Keratinocyte (primary cell): ENCODE data around the gene PMPCB. TPM values are rescaled to one million over a fixed set of nuclear protein-coding genes. Genes with fewer than 3 reads are reported as not detected.

Experiments
- DNase-seq: peaks from one replicate; pipeline ENCODE4 v3.0.0-alpha.2; 2011; ENCODE audit warnings: low read depth, missing footprints, low spot score
- FAIRE-seq: peaks from 2 replicates; lab custom pipeline; 2011; peaks lifted over from hg19 to GRCh38; lab: Jason Lieb, UNC
- H2AFZ ChIP-seq: 2 replicates; pipeline ENCODE4 v1.6.0; 2012; ENCODE audit warnings: low read length, control low read depth, inconsistent platforms; ENCODE audit not compliant: control insufficient read depth
- H3K27ac ChIP-seq: 2 replicates; pipeline ENCODE4 v1.5.1; 2011; ENCODE audit warnings: low read length; ENCODE audit not compliant: control insufficient read depth, insufficient read depth
- H3K27me3 ChIP-seq: 3 replicates; pipeline ENCODE4 v1.6.0; 2011; ENCODE audit warnings: low read length; ENCODE audit not compliant: control insufficient read depth, insufficient read depth; ENCODE audit errors: extremely low read depth
- H3K36me3 ChIP-seq, 2 experiments: 2 replicates in 1 of 2; 3 replicates in 1 of 2; pipeline ENCODE4 v1.5.1; 2011; ENCODE audit warnings: low read length in 2 of 2, mild to moderate bottlenecking in 1 of 2; ENCODE audit not compliant: control insufficient read depth in 2 of 2, insufficient read depth in 2 of 2; ENCODE audit errors: extremely low read depth in 1 of 2
- H3K4me1 ChIP-seq: 3 replicates; pipeline ENCODE4 v1.5.1; 2011; ENCODE audit warnings: low read length; ENCODE audit not compliant: control insufficient read depth, insufficient read depth; ENCODE audit errors: extremely low read depth
- H3K4me2 ChIP-seq: 3 replicates; pipeline ENCODE4 v1.6.0; 2011; ENCODE audit warnings: low read depth, low read length; ENCODE audit not compliant: control insufficient read depth, insufficient read depth; ENCODE audit errors: extremely low read depth
- H3K4me3 ChIP-seq, 3 experiments: fragments of 200-600 bp in 1 of 3; sonication (generic) in 1 of 3; 2 replicates in 2 of 3; 3 replicates in 1 of 3; pipeline ENCODE4 v1.5.1; 2011 to 2016; ENCODE audit warnings: low read length in 3 of 3, mild to moderate bottlenecking in 3 of 3, control low read depth in 2 of 3, inconsistent platforms in 1 of 3, low read depth in 1 of 3, mixed read lengths in 1 of 3, mixed run types in 1 of 3, moderate library complexity in 1 of 3; ENCODE audit not compliant: control insufficient read depth in 2 of 3, insufficient read depth in 2 of 3; ENCODE audit errors: extremely low read depth in 1 of 3
- H3K79me2 ChIP-seq: 2 replicates; pipeline ENCODE4 v1.6.0; 2012; ENCODE audit warnings: low read length; ENCODE audit not compliant: control insufficient read depth, insufficient read depth
- H3K9ac ChIP-seq: 3 replicates; pipeline ENCODE4 v1.6.0; 2011; ENCODE audit warnings: low read length; ENCODE audit not compliant: control insufficient read depth, insufficient read depth; ENCODE audit errors: extremely low read depth
- H3K9me1 ChIP-seq: 3 replicates; pipeline ENCODE4 v1.6.0; 2011; ENCODE audit warnings: low read length; ENCODE audit not compliant: control insufficient read depth, insufficient read depth; ENCODE audit errors: extremely low read depth
- H3K9me3 ChIP-seq: 2 replicates; pipeline ENCODE4 v1.5.1; 2012; ENCODE audit warnings: low read depth, low read length; ENCODE audit not compliant: control insufficient read depth
- H4K20me1 ChIP-seq: 3 replicates; pipeline ENCODE4 v1.6.0; 2011; ENCODE audit warnings: low read length; ENCODE audit not compliant: control insufficient read depth, insufficient read depth; ENCODE audit errors: extremely low read depth
- EZH2 ChIP-seq: IDR thresholded peaks from one replicate; pipeline ENCODE4 v1.6.1; 2012; ENCODE audit warnings: inconsistent platforms, mild to moderate bottlenecking, low read length, moderate library complexity
- dilution Hi-C: fragments of 300-500 bp; cut with MboI; formaldehyde crosslinking; loops from one replicate; pipeline ENCODE4 v1.7.0; 2020; ENCODE audit warnings: low sequenced_read_pairs; ENCODE audit not compliant: extremely low pct_ligation_motif_present
- polyA plus RNA-seq, 5 experiments: library from polyadenylated mRNA; depleted of rRNA in 3 of 5; stranded (reverse) in 3 of 5; stranded (forward) in 1 of 5; unstranded in 1 of 5; fragments of >200 nt; gene quantifications; 1 replicate in 1 of 5; 2 replicates in 3 of 5; 3 replicates in 1 of 5; pipeline versions ENCODE4 v1.2.1 to v1.2.3, GENCODE V29; 2011 to 2012; ENCODE audit warnings: missing spikeins in 2 of 5, low read depth in 1 of 5, low replicate concordance in 1 of 5
- TF ChIP-seq, protein P1 (sequence below), 3 experiments: IDR thresholded peaks in 1 of 3; conservative IDR thresholded peaks in 1 of 3; optimal IDR thresholded peaks in 1 of 3; 2 replicates in 2 of 3; 3 replicates in 1 of 3; pipeline versions ENCODE3 to v1.5.1; 2011; ENCODE audit warnings: low read length in 3 of 3, mild to moderate bottlenecking in 3 of 3, moderate library complexity in 2 of 3, control low read depth in 1 of 3, inconsistent platforms in 1 of 3; ENCODE audit not compliant: insufficient read depth in 2 of 3; ENCODE audit errors: extremely low read depth in 1 of 3

Gene PMPCB
- polyA plus RNA-seq, 1 donor (not counting 4 experiments of a cell fraction or from before 2014, with no cell fraction given), result 79.2 TPM

- Histone ChIP-seq H2AFZ (no peak overlapping the region), H3K9me1 (no peaks in the 10 kb centered on the region), H3K4me2 (no peak overlapping the region), H4K20me1 (no peaks in the 10 kb centered on the region), H3K79me2 (peaks cover 23% of the 10 kb centered on the region), H3K36me3 (peaks cover 11 to 14% of the 10 kb centered on the region in 2 experiments), H3K27me3 (no peaks in the 10 kb centered on the region), H3K4me3 (no peak overlapping the region), H3K27ac (no peak overlapping the region), H3K4me1 (peaks cover 4% of the 10 kb centered on the region), H3K9me3 (no peaks in the 10 kb centered on the region), H3K9ac (no peak overlapping the region)
- TF ChIP-seq EZH2, result no peak
- TF ChIP-seq, protein P1, sequence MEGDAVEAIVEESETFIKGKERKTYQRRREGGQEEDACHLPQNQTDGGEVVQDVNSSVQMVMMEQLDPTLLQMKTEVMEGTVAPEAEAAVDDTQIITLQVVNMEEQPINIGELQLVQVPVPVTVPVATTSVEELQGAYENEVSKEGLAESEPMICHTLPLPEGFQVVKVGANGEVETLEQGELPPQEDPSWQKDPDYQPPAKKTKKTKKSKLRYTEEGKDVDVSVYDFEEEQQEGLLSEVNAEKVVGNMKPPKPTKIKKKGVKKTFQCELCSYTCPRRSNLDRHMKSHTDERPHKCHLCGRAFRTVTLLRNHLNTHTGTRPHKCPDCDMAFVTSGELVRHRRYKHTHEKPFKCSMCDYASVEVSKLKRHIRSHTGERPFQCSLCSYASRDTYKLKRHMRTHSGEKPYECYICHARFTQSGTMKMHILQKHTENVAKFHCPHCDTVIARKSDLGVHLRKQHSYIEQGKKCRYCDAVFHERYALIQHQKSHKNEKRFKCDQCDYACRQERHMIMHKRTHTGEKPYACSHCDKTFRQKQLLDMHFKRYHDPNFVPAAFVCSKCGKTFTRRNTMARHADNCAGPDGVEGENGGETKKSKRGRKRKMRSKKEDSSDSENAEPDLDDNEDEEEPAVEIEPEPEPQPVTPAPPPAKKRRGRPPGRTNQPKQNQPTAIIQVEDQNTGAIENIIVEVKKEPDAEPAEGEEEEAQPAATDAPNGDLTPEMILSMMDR (optimal IDR thresholded peaks at IDR 0.05 in 1 of 3, IDR thresholded peaks at IDR 0.05 in 1 of 3, conservative IDR thresholded peaks at IDR 0.05 in 1 of 3; ENCODE audit: extremely low read depth in 1 of 3, insufficient read depth in 2 of 3, low read length in 3 of 3), result no peak
- dilution Hi-C loops, result no loop called here
- no peak for DNase-seq
- no peak for FAIRE-seq
Observed at GRCh38 chr7:103299660-103300059, 2.4 kb downstream of the PMPCB start.

DNA sequence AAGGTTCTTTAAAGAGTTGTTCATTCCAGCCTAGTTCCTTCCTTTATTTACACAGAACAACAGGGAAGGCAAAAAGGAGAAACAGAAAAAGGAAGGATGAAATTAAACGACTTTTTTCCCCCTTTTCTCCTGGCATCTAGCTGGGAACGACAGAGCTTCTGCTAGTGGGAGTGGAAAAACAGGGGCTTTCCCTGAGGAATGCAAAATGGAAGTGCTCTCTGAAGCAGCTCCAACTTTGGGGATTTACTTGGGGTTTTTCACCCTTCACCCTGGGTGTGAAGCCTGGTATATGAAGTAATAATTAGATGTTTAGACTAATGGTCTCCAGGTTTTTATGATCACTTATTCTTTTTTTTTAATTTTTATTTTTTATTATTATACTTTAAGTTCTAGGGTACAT, 4.2 kb downstream of the PMPCB start:
- dilution Hi-C loops, result no loop called here
- H3K27me3 ChIP-seq, result no peaks in the 10 kb centered on the region
- H3K4me2 ChIP-seq, result no peak overlapping the region
- H3K36me3 ChIP-seq, result peaks cover 13 to 14% of the 10 kb centered on the region in 2 experiments
- DNase-seq (no peak), FAIRE-seq (no peak)
- peaks cover 4% of the 10 kb centered on the region for H3K4me1 ChIP-seq
- no peaks in the 10 kb centered on the region for H3K9me1 ChIP-seq
- H3K27ac ChIP-seq, result no peak overlapping the region
- peaks cover 23% of the 10 kb centered on the region for H3K79me2 ChIP-seq
- no peak overlapping the region for H3K9ac ChIP-seq
- H2AFZ ChIP-seq, result no peak overlapping the region
- TF ChIP-seq, protein P1 (optimal IDR thresholded peaks at IDR 0.05 in 1 of 3, IDR thresholded peaks at IDR 0.05 in 1 of 3, conservative IDR thresholded peaks at IDR 0.05 in 1 of 3; ENCODE audit: extremely low read depth in 1 of 3, insufficient read depth in 2 of 3, low read length in 3 of 3), result no peak
- TF ChIP-seq EZH2, result no peak
- H4K20me1 ChIP-seq, result no peaks in the 10 kb centered on the region
- H3K9me3 ChIP-seq, result no peaks in the 10 kb centered on the region
- H3K4me3 ChIP-seq, result no peak overlapping the region
